MCF 10A (cell line): Measurements from ENCODE around the gene AFAP1L2. TPM values are rescaled to one million over a fixed set of nuclear protein-coding genes. Genes with fewer than 3 reads are reported as not detected.

Experiments used
- Bru-seq: library from RNA; stranded (reverse); fragments of 400-500 nt; gene quantifications from one replicate; lab custom pipeline; 2021; lab: Mats Ljungman, UMichigan
- BruChase-seq, 2 experiments: library from RNA; stranded (reverse); fragments of 400-500 nt; gene quantifications; one replicate each; lab custom pipeline; 2021; lab: Mats Ljungman, UMichigan
- BruUV-seq: library from RNA; stranded (reverse); fragments of 400-500 nt; replicated peaks from 2 replicates; lab custom pipeline; 2021; lab: Mats Ljungman, UMichigan
- CTCF ChIA-PET: fragments of 300-600 bp; sonication (Branson Sonifier 250); formaldehyde crosslinking; extraction: SDS; loops from one replicate; lab custom pipeline; 2021; ENCODE audit warnings: antibody characterized with exemption, inconsistent platforms; lab: Yijun Ruan, JAX
- POLR2A ChIA-PET: fragments of 300-600, 350-650 bp; sonication (Branson Sonifier 250); formaldehyde crosslinking; extraction: SDS; loops from one replicate; lab custom pipeline; 2020; ENCODE audit warnings: antibody characterized with exemption, inconsistent platforms; lab: Yijun Ruan, JAX
- DNase-seq: peaks from one replicate; pipeline ENCODE4 v3.0.0-alpha.2; 2018; ENCODE audit not compliant: unreplicated experiment
- H3K27ac Mint-ChIP-seq: one replicate; pipeline ENCODE4 v1.8.0; 2022; ENCODE audit warnings: mild to moderate bottlenecking, low read depth, mixed read lengths; ENCODE audit not compliant: unreplicated experiment
- H3K27me3 Mint-ChIP-seq: one replicate; pipeline ENCODE4 v1.8.0; 2022; ENCODE audit warnings: mixed read lengths; ENCODE audit not compliant: insufficient read depth, unreplicated experiment
- H3K36me3 Mint-ChIP-seq: one replicate; pipeline ENCODE4 v1.8.0; 2022; ENCODE audit warnings: mild to moderate bottlenecking, moderate library complexity, mixed read lengths; ENCODE audit not compliant: insufficient read depth, unreplicated experiment
- H3K4me1 Mint-ChIP-seq: one replicate; pipeline ENCODE4 v1.8.0; 2022; ENCODE audit warnings: mixed read lengths; ENCODE audit not compliant: insufficient read depth, unreplicated experiment
- H3K4me3 Mint-ChIP-seq: one replicate; pipeline ENCODE4 v1.8.0; 2022; ENCODE audit warnings: mild to moderate bottlenecking, moderate library complexity, mixed read lengths; ENCODE audit not compliant: unreplicated experiment
- H3K9me3 Mint-ChIP-seq: one replicate; pipeline ENCODE4 v1.8.0; 2022; ENCODE audit warnings: mixed read lengths; ENCODE audit not compliant: unreplicated experiment
- CTCF ChIP-seq: fragments of 200-600 bp; IDR thresholded peaks from one replicate; pipeline ENCODE4 v1.8.0; 2022; ENCODE audit warnings: antibody characterized with exemption, mild to moderate bottlenecking; ENCODE audit not compliant: unreplicated experiment
- intact Hi-C: fragments of 100-400 bp; cut with micrococcal nuclease; formaldehyde crosslinking; loops from 2 replicates; pipeline ENCODE4 v1.14.1; 2022
- long read RNA-seq: library from polyadenylated mRNA; stranded (forward); transcript quantifications from one replicate; pipeline ENCODE4 v2.0.0, GENCODE V29; 2022
- total RNA-seq: library from RNA; stranded (reverse); gene quantifications from 2 replicates; pipeline ENCODE4 v1.2.3, GENCODE V29; 2022

AFAP1L2 gene
- total RNA-seq (5.8 and 8.5 TPM in 2 replicates), Bru-seq, nascent RNA (percentile 41 among the genes with signal in this experiment), BruChase-seq, experiment 1, labeled RNA remaining after a 6-hour chase (percentile 40 among the genes with signal in this experiment), BruChase-seq, experiment 2, labeled RNA remaining after a 2-hour chase (percentile 42 among the genes with signal in this experiment)
- long read RNA-seq, transcript AFAP1L2-201 (19 exons, 3,705 nt): major isoform, 9 of 20 reads
- long read RNA-seq, partial matches to known transcripts: 1 of 20 reads
- long read RNA-seq, other reads (novel, unspliced or antisense): 10 of 20 reads

- H3K9me3 Mint-ChIP-seq: no peaks in the 10 kb centered on the region
- ChIA-PET CTCF (interaction anchor here (0.6 to 2.5 kb wide), 6 partner anchors 12 to 231 kb away, joined by 3 to 15 read pairs (median 4); no protein-coding TSS in a partner anchor), POLR2A (interaction anchor here (1.0 to 1.4 kb wide), 2 partner anchors 31 to 82 kb away, joined by 3 to 6 read pairs; no protein-coding TSS in a partner anchor)
- intact Hi-C loops: no loop called here
- H3K27me3 Mint-ChIP-seq: no peaks in the 10 kb centered on the region
- BruUV-seq: no TSS peak
- no peak for TF ChIP-seq CTCF
- no peaks in the 10 kb centered on the region for H3K36me3 Mint-ChIP-seq
- no peak for DNase-seq
- no peak within 1 kb of the TSS for H3K27ac Mint-ChIP-seq
- H3K4me1 Mint-ChIP-seq: peaks cover 8% of the 10 kb centered on the region
- peak within 1 kb of the TSS; percentile 75 for H3K4me3 Mint-ChIP-seq
These were observed at the start of gene AFAP1L2 for GRCh38 chr10:114404171-114405010. TSS of gene AFAP1L2 (minus strand) at chr10:114404502. CDS start at chr10:114404455, 47 bp downstream.

- intact Hi-C loops: no loop called here
- no TSS peak for BruUV-seq
- DNase-seq: no peak
- H3K36me3 Mint-ChIP-seq: peaks cover 26% of the 10 kb centered on the region
- no peak overlapping the region for H3K4me3 Mint-ChIP-seq
- TF ChIP-seq CTCF: no peak
- ChIA-PET POLR2A (no interaction called here), CTCF (interaction anchor here (0.7 to 1.5 kb wide), 3 partner anchors 15 to 151 kb away, joined by 4 to 8 read pairs (median 7); no protein-coding TSS in a partner anchor)
- no peaks in the 10 kb centered on the region for H3K9me3 Mint-ChIP-seq
- H3K27me3 Mint-ChIP-seq: no peaks in the 10 kb centered on the region
- H3K27ac Mint-ChIP-seq: no peak overlapping the region
- no peaks in the 10 kb centered on the region for H3K4me1 Mint-ChIP-seq
These were observed 49.3 kb upstream of the AFAP1L2 start for GRCh38 chr10:114453576-114453975.

- POLR2A ChIA-PET: no interaction called here
These were observed 44.6 kb upstream of the AFAP1L2 start for GRCh38 chr10:114448897-114449296.

More at GRCh38 chr10:114448897-114449296, 44.6 kb upstream of the AFAP1L2 start:
- no peaks in the 10 kb centered on the region for H3K4me1 Mint-ChIP-seq
- H3K4me3 Mint-ChIP-seq: no peak overlapping the region
- no peak for DNase-seq
- TF ChIP-seq CTCF: no peak
- H3K9me3 Mint-ChIP-seq: no peaks in the 10 kb centered on the region
- no peak overlapping the region for H3K27ac Mint-ChIP-seq
- CTCF ChIA-PET: interaction anchor here (0.6 to 1.5 kb wide), 5 partner anchors 11 to 428 kb away, joined by 3 to 9 read pairs (median 5); no protein-coding TSS in a partner anchor
- intact Hi-C loops: no loop called here
- H3K27me3 Mint-ChIP-seq: no peaks in the 10 kb centered on the region
- peaks cover 26% of the 10 kb centered on the region for H3K36me3 Mint-ChIP-seq
- BruUV-seq: no TSS peak
